ENCODE results near the gene RAB3GAP1. TPM values are rescaled to one million over a fixed set of nuclear protein-coding genes. Genes with fewer than 3 reads are reported as not detected.

Gene RAB3GAP1
- total RNA-seq, 1 experiment from 2014 or later, result 35.8 TPM

DNA sequence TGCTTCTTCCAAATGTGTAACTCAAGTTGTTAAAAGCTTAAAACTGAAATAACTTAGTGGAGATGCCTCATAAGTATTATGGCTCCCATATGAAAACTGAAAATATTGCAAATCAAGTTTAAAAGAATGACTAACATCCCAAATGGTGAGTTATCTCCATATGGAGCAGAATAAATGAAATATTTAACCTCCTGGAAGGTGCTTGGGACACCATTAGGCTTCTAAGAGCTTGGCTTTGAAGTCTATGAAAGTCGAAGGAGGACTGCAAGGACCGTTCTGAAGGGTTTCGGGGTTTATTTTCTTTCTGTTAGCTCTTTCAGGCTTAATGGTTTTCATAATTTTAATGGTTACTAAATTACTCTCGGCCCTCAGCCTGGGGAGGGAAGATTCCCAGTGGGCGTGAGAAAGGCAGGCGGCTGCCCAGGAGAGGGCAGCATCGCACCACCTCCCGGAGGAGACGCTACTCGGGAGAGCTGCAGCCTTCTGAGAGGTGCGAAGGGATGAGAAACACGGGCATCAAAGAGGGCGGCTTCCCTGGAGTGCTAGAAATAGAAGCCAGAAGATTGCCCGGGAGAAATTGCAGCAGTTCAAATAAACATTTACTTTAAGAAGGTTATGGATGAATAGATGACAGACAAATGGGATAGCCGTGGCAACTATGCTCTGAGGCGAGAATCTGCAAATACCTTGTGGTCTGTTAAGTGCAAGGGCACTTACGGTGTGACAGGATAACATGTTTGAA is 47.9 kb upstream of the RAB3GAP1 start:
- no TSS peak for BruUV-seq (replicated peaks)
- DNase-seq (peak; percentile 84), ATAC-seq (peak; percentile 100)
- H3K36me3 ChIP-seq (ENCODE audit: low read depth, low read length), result no peaks in the 10 kb centered on the region
- H2AFZ ChIP-seq (ENCODE audit: low read length), result peak overlapping the region; percentile 69
- H3F3A ChIP-seq (ENCODE audit: low read length, unreplicated experiment), result no peaks in the 10 kb centered on the region
- intact Hi-C loops (cut with micrococcal nuclease), result loop anchor here (1.0 to 10.0 kb wide), 6 partner anchors 118 to 707 kb away; no protein-coding TSS in a partner anchor
- no peak for TF ChIP-seq EZH2phosphoT487 (IDR thresholded peaks at IDR 0.05; ENCODE audit: borderline replicate concordance, low read length)
- TF ChIP-seq, protein P1, sequence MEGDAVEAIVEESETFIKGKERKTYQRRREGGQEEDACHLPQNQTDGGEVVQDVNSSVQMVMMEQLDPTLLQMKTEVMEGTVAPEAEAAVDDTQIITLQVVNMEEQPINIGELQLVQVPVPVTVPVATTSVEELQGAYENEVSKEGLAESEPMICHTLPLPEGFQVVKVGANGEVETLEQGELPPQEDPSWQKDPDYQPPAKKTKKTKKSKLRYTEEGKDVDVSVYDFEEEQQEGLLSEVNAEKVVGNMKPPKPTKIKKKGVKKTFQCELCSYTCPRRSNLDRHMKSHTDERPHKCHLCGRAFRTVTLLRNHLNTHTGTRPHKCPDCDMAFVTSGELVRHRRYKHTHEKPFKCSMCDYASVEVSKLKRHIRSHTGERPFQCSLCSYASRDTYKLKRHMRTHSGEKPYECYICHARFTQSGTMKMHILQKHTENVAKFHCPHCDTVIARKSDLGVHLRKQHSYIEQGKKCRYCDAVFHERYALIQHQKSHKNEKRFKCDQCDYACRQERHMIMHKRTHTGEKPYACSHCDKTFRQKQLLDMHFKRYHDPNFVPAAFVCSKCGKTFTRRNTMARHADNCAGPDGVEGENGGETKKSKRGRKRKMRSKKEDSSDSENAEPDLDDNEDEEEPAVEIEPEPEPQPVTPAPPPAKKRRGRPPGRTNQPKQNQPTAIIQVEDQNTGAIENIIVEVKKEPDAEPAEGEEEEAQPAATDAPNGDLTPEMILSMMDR (conservative IDR thresholded peaks at IDR 0.05; ENCODE audit: low read depth, low read length), result peak; percentile 95
- no peaks in the 10 kb centered on the region for H3K4me1 ChIP-seq (ENCODE audit: insufficient read depth, low read length)
- H3K4me2 ChIP-seq (ENCODE audit: low read length), result peak overlapping the region; percentile 42
- no peaks in the 10 kb centered on the region for H3K9me3 ChIP-seq (ENCODE audit: low read length)
- H3K9me2 ChIP-seq (replicated peaks; ENCODE audit: low read length), result no peaks in the 10 kb centered on the region
- H4K20me1 ChIP-seq (ENCODE audit: low read length), result no peaks in the 10 kb centered on the region
- no peaks in the 10 kb centered on the region for H3K27me3 ChIP-seq (ENCODE audit: low read length)
- no peak overlapping the region for H3K4me3 ChIP-seq (ENCODE audit: low read length)
- CTCF ChIA-PET, result interaction anchor here (0.5 to 0.9 kb wide), 4 partner anchors 15 to 705 kb away, joined by 3 read pairs; no protein-coding TSS in a partner anchor
- no peak overlapping the region for H3K9ac ChIP-seq (ENCODE audit: low read length)
- H3K27ac ChIP-seq (ENCODE audit: low read length), result no peak overlapping the region
- H3K79me2 ChIP-seq (ENCODE audit: low read length), result no peaks in the 10 kb centered on the region
- POLR2A ChIA-PET (ENCODE audit: unreplicated experiment), result no interaction called here

DNA sequence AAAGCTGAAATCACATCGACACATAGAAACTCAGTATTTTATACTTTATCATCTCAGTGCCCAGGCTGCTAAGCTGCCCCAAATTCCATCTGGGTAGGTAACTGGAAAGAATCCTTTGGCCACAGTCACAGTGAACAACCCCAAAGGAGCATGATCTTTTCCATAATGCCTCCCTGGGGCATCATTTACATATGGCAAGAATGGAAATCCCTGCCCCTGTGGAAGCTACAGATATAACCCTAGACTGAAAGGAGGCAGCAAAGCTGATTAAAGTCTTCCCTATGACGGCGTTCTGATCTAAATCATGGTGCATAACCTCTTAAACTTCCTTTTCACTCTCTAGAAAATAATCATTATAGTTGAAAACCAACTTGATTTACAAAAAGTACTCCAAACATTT is 46.3 kb upstream of the RAB3GAP1 start:
- H3K9me3 ChIP-seq (ENCODE audit: low read length), result no peaks in the 10 kb centered on the region
- H3K4me2 ChIP-seq (ENCODE audit: low read length), result no peak overlapping the region
- no peak overlapping the region for H2AFZ ChIP-seq (ENCODE audit: low read length)
- H3K9ac ChIP-seq (ENCODE audit: low read length), result no peak overlapping the region
- H3K36me3 ChIP-seq (ENCODE audit: low read depth, low read length), result no peaks in the 10 kb centered on the region
- H3K4me1 ChIP-seq (ENCODE audit: insufficient read depth, low read length), result no peaks in the 10 kb centered on the region
- H3K9me2 ChIP-seq (replicated peaks; ENCODE audit: low read length), result no peaks in the 10 kb centered on the region
- no peak overlapping the region for H3K4me3 ChIP-seq (ENCODE audit: low read length)
- H3K27me3 ChIP-seq (ENCODE audit: low read length), result no peaks in the 10 kb centered on the region
- no peak for ATAC-seq
- BruUV-seq (replicated peaks), result no TSS peak
- CTCF ChIA-PET, result interaction anchor here (0.7 kb wide), 1 partner anchor 633 kb away, joined by 4 read pairs; no protein-coding TSS in a partner anchor
- DNase-seq, result no peak
- TF ChIP-seq EZH2 (IDR thresholded peaks at IDR 0.05; ENCODE audit: low read length, unreplicated experiment) (no peak), EZH2phosphoT487 (IDR thresholded peaks at IDR 0.05; ENCODE audit: borderline replicate concordance, low read length) (no peak)
- TF ChIP-seq, protein P1 (conservative IDR thresholded peaks at IDR 0.05; ENCODE audit: low read depth, low read length), result no peak
- intact Hi-C loops (cut with micrococcal nuclease), result loop anchor here (2.0 to 10.0 kb wide), 2 partner anchors 589 to 705 kb away; no protein-coding TSS in a partner anchor
- POLR2A ChIA-PET (ENCODE audit: unreplicated experiment), result interaction anchor here (0.6 kb wide), 1 partner anchor 17 kb away, joined by 3 read pairs; no protein-coding TSS in a partner anchor
- H4K20me1 ChIP-seq (ENCODE audit: low read length), result no peaks in the 10 kb centered on the region
- no peak overlapping the region for H3K27ac ChIP-seq (ENCODE audit: low read length)
- no peaks in the 10 kb centered on the region for H3F3A ChIP-seq (ENCODE audit: low read length, unreplicated experiment)
- no peaks in the 10 kb centered on the region for H3K79me2 ChIP-seq (ENCODE audit: low read length)

DNA sequence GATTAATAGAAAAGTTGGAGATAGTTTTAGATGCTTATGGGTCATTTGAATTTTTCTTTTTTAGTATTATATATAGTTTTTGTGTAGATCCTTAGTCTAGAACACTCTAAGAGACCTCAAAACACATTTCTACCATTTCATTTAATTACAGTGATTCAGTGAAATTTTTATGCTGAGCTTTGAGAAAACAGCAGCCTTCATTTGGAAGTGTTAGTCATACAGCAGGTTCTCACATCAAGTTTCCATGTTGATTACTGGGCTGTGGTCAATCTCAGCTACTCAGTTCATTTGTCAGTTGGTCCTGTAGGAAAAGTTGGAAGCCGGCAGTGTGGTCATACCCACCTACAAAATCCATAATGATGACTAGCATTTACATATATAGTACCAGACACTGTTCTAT is 42.8 kb upstream of the RAB3GAP1 start:
- H3K36me3 ChIP-seq (ENCODE audit: low read depth, low read length), result no peaks in the 10 kb centered on the region
- H3K9ac ChIP-seq (ENCODE audit: low read length), result no peak overlapping the region
- H3K4me1 ChIP-seq (ENCODE audit: insufficient read depth, low read length), result no peaks in the 10 kb centered on the region
- no TSS peak for BruUV-seq (replicated peaks)
- H3F3A ChIP-seq (ENCODE audit: low read length, unreplicated experiment), result no peaks in the 10 kb centered on the region
- no peak overlapping the region for H3K4me2 ChIP-seq (ENCODE audit: low read length)
- POLR2A ChIA-PET (ENCODE audit: unreplicated experiment), result no interaction called here
- no peak overlapping the region for H2AFZ ChIP-seq (ENCODE audit: low read length)
- no peak overlapping the region for H3K27ac ChIP-seq (ENCODE audit: low read length)
- CTCF ChIA-PET, result no interaction called here
- H3K79me2 ChIP-seq (ENCODE audit: low read length), result no peaks in the 10 kb centered on the region
- no peak overlapping the region for H3K4me3 ChIP-seq (ENCODE audit: low read length)
- no peak for DNase-seq
- no peaks in the 10 kb centered on the region for H4K20me1 ChIP-seq (ENCODE audit: low read length)
- intact Hi-C loops (cut with micrococcal nuclease), result loop anchor here (10.0 kb wide), 1 partner anchor 585 kb away; no protein-coding TSS in a partner anchor
- no peak for TF ChIP-seq EZH2phosphoT487 (IDR thresholded peaks at IDR 0.05; ENCODE audit: borderline replicate concordance, low read length)
- TF ChIP-seq, protein P1 (conservative IDR thresholded peaks at IDR 0.05; ENCODE audit: low read depth, low read length), result no peak
- TF ChIP-seq EZH2 (IDR thresholded peaks at IDR 0.05; ENCODE audit: low read length, unreplicated experiment), result no peak
- no peaks in the 10 kb centered on the region for H3K9me2 ChIP-seq (replicated peaks; ENCODE audit: low read length)
- no peaks in the 10 kb centered on the region for H3K9me3 ChIP-seq (ENCODE audit: low read length)
- no peak for ATAC-seq
- no peaks in the 10 kb centered on the region for H3K27me3 ChIP-seq (ENCODE audit: low read length)
